HCT116 (cell line): ENCODE data around the gene HACD4. TPM values are rescaled to one million over a fixed set of nuclear protein-coding genes. Genes with fewer than 3 reads are reported as not detected.

Experiments
- ATAC-seq: fragments of 200-7000 bp; cut with Tn5 transposase; 2 replicates; pipeline ENCODE4 v1.9.1; 2020; ENCODE audit warnings: mild to moderate bottlenecking, moderate library complexity
- BruUV-seq: library from RNA; stranded (reverse); fragments of 400-500 nt; replicated peaks from 2 replicates; lab custom pipeline; 2021; lab: Mats Ljungman, UMichigan
- CTCF ChIA-PET: fragments of 300-600 bp; sonication (Branson Sonifier 250); formaldehyde crosslinking; loops from one replicate; lab custom pipeline; 2021; ENCODE audit warnings: antibody characterized with exemption; lab: Charles Lee
- POLR2A ChIA-PET: fragments of 300-600, 350-600 bp; sonication (Branson Sonifier 250); formaldehyde crosslinking; loops from one replicate; lab custom pipeline; 2021; ENCODE audit warnings: antibody characterized with exemption; lab: Charles Lee
- RAD21 ChIA-PET, 2 experiments: fragments of 300-600 bp; sonication (Branson Sonifier 250); formaldehyde crosslinking; loops; one replicate each; lab custom pipeline; 2023; ENCODE audit warnings: low total read pairs in 2 of 2; ENCODE audit not compliant: uncharacterized antibody in 2 of 2, unreplicated experiment in 2 of 2, low non-redundant PET in 1 of 2; lab: Charles Lee
- DNase-seq: peaks from one replicate; pipeline ENCODE4 v3.0.0-alpha.2; 2010; ENCODE audit warnings: low read depth, low spot score
- H2AFZ ChIP-seq: fragments of 200-600 bp; shearing (Covaris generic), sonication (generic); 2 replicates; pipeline ENCODE4 v1.6.1; 2017; ENCODE audit warnings: low read depth, mixed run types, mixed read lengths, antibody characterized with exemption, low read length; ENCODE audit not compliant: poor library complexity, severe bottlenecking
- H3K27ac ChIP-seq: 2 replicates; pipeline ENCODE4 v1.5.1; 2012; ENCODE audit warnings: low read depth, low read length
- H3K27me3 ChIP-seq: fragments of 200-600 bp; sonication (generic); 2 replicates; pipeline ENCODE4 v1.6.1; 2016; ENCODE audit warnings: mixed run types, low read length, mixed read lengths; ENCODE audit not compliant: insufficient read depth
- H3K36me3 ChIP-seq, 2 experiments: fragments of 200-500 bp in 1 of 2; fragments of 200-600 bp in 1 of 2; sonication (Bioruptor generic) in 1 of 2; sonication (generic) in 1 of 2; 2 replicates each; pipeline versions ENCODE4 v1.5.1 to v1.6.1; 2014 to 2016; ENCODE audit warnings: low read length in 2 of 2, inconsistent platforms in 1 of 2, mixed read lengths in 1 of 2, mixed run types in 1 of 2; ENCODE audit not compliant: insufficient read depth in 2 of 2, control insufficient read depth in 1 of 2
- H3K4me1 ChIP-seq, 2 experiments: fragments of 200-600 bp in 1 of 2; sonication (generic) in 1 of 2; 2 replicates each; pipeline versions ENCODE4 v1.5.1 to v1.6.1; 2012 to 2017; ENCODE audit warnings: low read length in 2 of 2, inconsistent platforms in 1 of 2, mild to moderate bottlenecking in 1 of 2, mixed read lengths in 1 of 2, mixed run types in 1 of 2, moderate library complexity in 1 of 2; ENCODE audit not compliant: insufficient read depth in 2 of 2, control insufficient read depth in 1 of 2
- H3K4me2 ChIP-seq: fragments of 200-600 bp; sonication (generic); 2 replicates; pipeline ENCODE4 v1.6.1; 2017; ENCODE audit warnings: mixed run types, low read length, mixed read lengths
- H3K4me3 ChIP-seq, 2 experiments: fragments of 200-600 bp in 1 of 2; sonication (generic) in 1 of 2; replicated peaks in 1 of 2; 2 replicates each; pipeline ENCODE4 v1.5.1; 2011 to 2016; ENCODE audit warnings: low read length in 2 of 2, control low read depth in 1 of 2, low read depth in 1 of 2, mild to moderate bottlenecking in 1 of 2, mixed read lengths in 1 of 2, mixed run types in 1 of 2
- H3K79me2 ChIP-seq: fragments of 200-600 bp; sonication (generic); 2 replicates; pipeline ENCODE4 v1.6.1; 2017; ENCODE audit warnings: mild to moderate bottlenecking, mixed run types, low read length, moderate library complexity, mixed read lengths; ENCODE audit not compliant: insufficient read depth
- H3K9ac ChIP-seq: fragments of 200-600 bp; sonication (generic); 2 replicates; pipeline ENCODE4 v1.6.1; 2016; ENCODE audit warnings: low read length, mixed read lengths
- H3K9me2 ChIP-seq: fragments of 200-600 bp; sonication (generic), shearing (Covaris generic); 2 replicates; pipeline ENCODE4 v1.6.1; 2017; ENCODE audit warnings: mixed run types, mild to moderate bottlenecking, moderate library complexity; ENCODE audit not compliant: insufficient read depth
- H3K9me3 ChIP-seq, 2 experiments: fragments of 200-500 bp in 1 of 2; fragments of 200-600 bp in 1 of 2; sonication (Bioruptor generic) in 1 of 2; sonication (generic) in 1 of 2; 2 replicates each; pipeline ENCODE4 v1.6.1; 2014 to 2017; ENCODE audit warnings: low read length in 2 of 2, mixed read lengths in 2 of 2, inconsistent platforms in 1 of 2, low read depth in 1 of 2, mild to moderate bottlenecking in 1 of 2, mixed run types in 1 of 2, moderate library complexity in 1 of 2; ENCODE audit not compliant: control insufficient read depth in 1 of 2, insufficient read depth in 1 of 2
- H4K20me1 ChIP-seq: fragments of 200-600 bp; sonication (generic), shearing (Covaris generic); 2 replicates; pipeline ENCODE4 v1.6.1; 2017; ENCODE audit warnings: mixed run types, mild to moderate bottlenecking, moderate library complexity; ENCODE audit not compliant: insufficient read depth
- CBX3 ChIP-seq: IDR thresholded peaks from 2 replicates; pipeline ENCODE4 v1.6.1; 2012; ENCODE audit warnings: low read depth
- CEBPB ChIP-seq: IDR thresholded peaks from 2 replicates; pipeline ENCODE4 v1.6.1; 2012; ENCODE audit warnings: low read depth
- EGR1 ChIP-seq: IDR thresholded peaks from 2 replicates; pipeline ENCODE4 v1.6.1; 2012; ENCODE audit warnings: low read depth
- EZH2 ChIP-seq: fragments of 200-600 bp; sonication (generic); IDR thresholded peaks from 2 replicates; pipeline ENCODE4 v1.6.1; 2017; ENCODE audit warnings: antibody characterized with exemption, mixed run types
- EZH2phosphoT487 ChIP-seq: fragments of 200-600 bp; IDR thresholded peaks from 2 replicates; pipeline ENCODE4 v1.6.1; 2018; ENCODE audit warnings: antibody characterized with exemption, borderline replicate concordance
- JUND ChIP-seq: IDR thresholded peaks from 2 replicates; pipeline ENCODE4 v1.6.1; 2012
- MAX ChIP-seq: IDR thresholded peaks from 2 replicates; pipeline ENCODE4 v1.6.1; 2012
- POLR2AphosphoS5 ChIP-seq: IDR thresholded peaks from 2 replicates; pipeline ENCODE4 v1.6.1; 2011; ENCODE audit warnings: mild to moderate bottlenecking, low read depth, low read length, moderate library complexity
- SIN3A ChIP-seq: IDR thresholded peaks from 2 replicates; pipeline ENCODE4 v1.6.1; 2012; ENCODE audit warnings: low read depth
- SRF ChIP-seq: IDR thresholded peaks from 2 replicates; pipeline ENCODE4 v1.6.1; 2012; ENCODE audit warnings: low read depth
- ZFX ChIP-seq: fragments of 450-650 bp; IDR thresholded peaks from 2 replicates; pipeline ENCODE4 v1.6.1; 2017
- ZNF274 ChIP-seq: fragments of 200-500 bp; sonication (Bioruptor generic); IDR thresholded peaks from 2 replicates; pipeline ENCODE4 v1.6.1; 2014; ENCODE audit warnings: mild to moderate bottlenecking, low read depth, low read length, inconsistent platforms
- intact Hi-C: fragments of 100-400 bp; cut with micrococcal nuclease; formaldehyde crosslinking; loops from 2 replicates; pipeline ENCODE4 v1.10.0; 2022
- total RNA-seq: library from RNA; stranded (reverse); gene quantifications from one replicate; pipeline ENCODE4 v1.2.1, GENCODE V29; 2021; ENCODE audit not compliant: unreplicated experiment
- TF ChIP-seq, protein P1 (sequence below), 3 experiments: fragments of 200-600 bp in 1 of 3; sonication (generic) in 1 of 3; IDR thresholded peaks in 2 of 3; conservative IDR thresholded peaks in 1 of 3; 2 replicates each; pipeline ENCODE4 v1.5.1; 2012 to 2017; ENCODE audit warnings: low read depth in 2 of 3, low read length in 2 of 3, antibody characterized with exemption in 1 of 3, borderline replicate concordance in 1 of 3, control low read depth in 1 of 3, mild to moderate bottlenecking in 1 of 3, mixed read lengths in 1 of 3, mixed run types in 1 of 3, moderate library complexity in 1 of 3; ENCODE audit not compliant: insufficient read depth in 1 of 3
- TF ChIP-seq, protein P2 (sequence below): IDR thresholded peaks from 2 replicates; pipeline ENCODE4 v1.6.1; 2012
- TF ChIP-seq, protein P3 (sequence below): IDR thresholded peaks from 2 replicates; pipeline ENCODE4 v1.6.1; 2011; ENCODE audit warnings: mild to moderate bottlenecking, low read length, moderate library complexity; ENCODE audit not compliant: insufficient replicate concordance; ENCODE audit errors: extremely low read depth

HACD4 gene
- total RNA-seq, 1 experiment from 2014 or later, result not detected

DNA sequence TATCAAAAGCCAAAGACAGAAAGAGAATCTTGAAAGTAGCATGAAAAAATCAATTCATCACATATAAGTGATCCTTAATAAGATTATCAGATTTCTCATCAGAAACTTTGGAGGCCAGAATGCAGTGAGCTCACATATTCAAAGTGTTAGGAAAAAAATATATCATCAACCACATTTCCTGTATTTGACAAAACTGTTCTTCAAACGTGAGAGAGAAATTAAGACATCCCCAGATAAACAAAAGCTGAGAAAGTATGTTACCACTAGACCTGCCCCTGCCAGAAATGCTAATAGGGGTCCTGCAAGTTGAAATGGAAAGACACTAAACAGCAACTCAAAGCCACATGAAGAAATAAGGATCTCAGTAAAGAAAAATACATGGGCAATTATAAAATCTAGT, 29.9 kb downstream of the HACD4 start:
- DNase-seq (no peak), ATAC-seq (no peak)
- Histone ChIP-seq H3K4me2 (no peak overlapping the region), H3K27me3 (no peaks in the 10 kb centered on the region), H3K9me3 (no peaks in the 10 kb centered on the region), H3K9ac (no peak overlapping the region), H3K4me3 (no peak overlapping the region), H4K20me1 (no peaks in the 10 kb centered on the region), H3K79me2 (no peaks in the 10 kb centered on the region), H3K36me3 (no peaks in the 10 kb centered on the region), H3K4me1 (no peaks in the 10 kb centered on the region), H2AFZ (no peak overlapping the region), H3K9me2 (no peaks in the 10 kb centered on the region), H3K27ac (no peak overlapping the region)
- TF ChIP-seq, protein P1, sequence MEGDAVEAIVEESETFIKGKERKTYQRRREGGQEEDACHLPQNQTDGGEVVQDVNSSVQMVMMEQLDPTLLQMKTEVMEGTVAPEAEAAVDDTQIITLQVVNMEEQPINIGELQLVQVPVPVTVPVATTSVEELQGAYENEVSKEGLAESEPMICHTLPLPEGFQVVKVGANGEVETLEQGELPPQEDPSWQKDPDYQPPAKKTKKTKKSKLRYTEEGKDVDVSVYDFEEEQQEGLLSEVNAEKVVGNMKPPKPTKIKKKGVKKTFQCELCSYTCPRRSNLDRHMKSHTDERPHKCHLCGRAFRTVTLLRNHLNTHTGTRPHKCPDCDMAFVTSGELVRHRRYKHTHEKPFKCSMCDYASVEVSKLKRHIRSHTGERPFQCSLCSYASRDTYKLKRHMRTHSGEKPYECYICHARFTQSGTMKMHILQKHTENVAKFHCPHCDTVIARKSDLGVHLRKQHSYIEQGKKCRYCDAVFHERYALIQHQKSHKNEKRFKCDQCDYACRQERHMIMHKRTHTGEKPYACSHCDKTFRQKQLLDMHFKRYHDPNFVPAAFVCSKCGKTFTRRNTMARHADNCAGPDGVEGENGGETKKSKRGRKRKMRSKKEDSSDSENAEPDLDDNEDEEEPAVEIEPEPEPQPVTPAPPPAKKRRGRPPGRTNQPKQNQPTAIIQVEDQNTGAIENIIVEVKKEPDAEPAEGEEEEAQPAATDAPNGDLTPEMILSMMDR (IDR thresholded peaks at IDR 0.05 in 2 of 3, conservative IDR thresholded peaks at IDR 0.05 in 1 of 3; ENCODE audit: borderline replicate concordance in 1 of 3, insufficient read depth in 1 of 3, low read depth in 2 of 3, low read length in 2 of 3), result no peak
- TF ChIP-seq SRF (no peak), MAX (no peak), EZH2phosphoT487 (no peak), EZH2 (no peak), SIN3A (no peak)
- TF ChIP-seq, protein P2, sequence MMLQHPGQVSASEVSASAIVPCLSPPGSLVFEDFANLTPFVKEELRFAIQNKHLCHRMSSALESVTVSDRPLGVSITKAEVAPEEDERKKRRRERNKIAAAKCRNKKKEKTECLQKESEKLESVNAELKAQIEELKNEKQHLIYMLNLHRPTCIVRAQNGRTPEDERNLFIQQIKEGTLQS, result no peak
- ChIA-PET RAD21 (no interaction called here), POLR2A (no interaction called here), CTCF (no interaction called here)
- no TSS peak for BruUV-seq
- intact Hi-C loops, result no loop called here

DNA sequence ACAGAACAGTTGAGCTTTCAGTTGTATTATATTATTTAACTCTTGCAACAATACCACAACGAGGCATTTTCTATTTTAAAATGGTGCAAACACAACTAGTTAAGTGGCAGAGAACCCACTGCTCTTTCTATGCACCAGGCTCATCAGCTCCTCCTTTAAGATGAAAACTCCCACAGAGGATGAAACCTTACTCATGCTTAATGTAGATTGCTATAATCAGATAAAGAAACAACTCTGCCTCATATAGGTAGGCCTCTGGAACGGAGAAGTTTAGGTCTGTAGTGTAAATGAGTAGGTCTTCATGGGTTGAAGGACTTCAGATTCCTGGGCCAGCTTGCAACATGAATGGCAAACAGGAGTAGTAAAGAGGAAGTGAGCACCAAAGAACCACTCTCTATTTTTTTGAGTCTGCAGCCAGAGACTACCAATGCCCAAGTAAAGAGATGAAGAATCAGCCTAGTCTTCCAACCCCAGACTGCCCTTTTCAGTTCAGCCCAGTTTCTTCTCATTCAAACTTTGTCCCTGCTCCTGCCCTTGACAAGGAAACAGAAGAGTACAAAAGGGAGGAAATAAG, 33.9 kb downstream of the HACD4 start:
- no peak for DNase-seq
- no peaks in the 10 kb centered on the region for H3K36me3 ChIP-seq
- BruUV-seq, result no TSS peak
- no peak overlapping the region for H3K9ac ChIP-seq
- ChIA-PET CTCF (interaction anchor here (1.4 kb wide), 1 partner anchor 56 kb away, joined by 3 read pairs; no protein-coding TSS in a partner anchor), POLR2A (no interaction called here), RAD21 (no interaction called here)
- no peaks in the 10 kb centered on the region for H4K20me1 ChIP-seq
- H2AFZ ChIP-seq, result no peak overlapping the region
- no peaks in the 10 kb centered on the region for H3K9me3 ChIP-seq
- H3K27ac ChIP-seq, result no peak overlapping the region
- no peak overlapping the region for H3K4me3 ChIP-seq
- intact Hi-C loops, result no loop called here
- H3K27me3 ChIP-seq, result no peaks in the 10 kb centered on the region
- no peaks in the 10 kb centered on the region for H3K4me1 ChIP-seq
- no peak overlapping the region for H3K4me2 ChIP-seq
- ATAC-seq, result no peak
- no peaks in the 10 kb centered on the region for H3K79me2 ChIP-seq
- H3K9me2 ChIP-seq, result no peaks in the 10 kb centered on the region
- TF ChIP-seq EZH2 (no peak), CEBPB (no peak), SRF (no peak), CBX3 (no peak), ZFX (no peak), ZNF274 (no peak), POLR2AphosphoS5 (no peak), JUND (no peak), EGR1 (no peak)
- TF ChIP-seq, protein P2, result no peak
- TF ChIP-seq, protein P3, sequence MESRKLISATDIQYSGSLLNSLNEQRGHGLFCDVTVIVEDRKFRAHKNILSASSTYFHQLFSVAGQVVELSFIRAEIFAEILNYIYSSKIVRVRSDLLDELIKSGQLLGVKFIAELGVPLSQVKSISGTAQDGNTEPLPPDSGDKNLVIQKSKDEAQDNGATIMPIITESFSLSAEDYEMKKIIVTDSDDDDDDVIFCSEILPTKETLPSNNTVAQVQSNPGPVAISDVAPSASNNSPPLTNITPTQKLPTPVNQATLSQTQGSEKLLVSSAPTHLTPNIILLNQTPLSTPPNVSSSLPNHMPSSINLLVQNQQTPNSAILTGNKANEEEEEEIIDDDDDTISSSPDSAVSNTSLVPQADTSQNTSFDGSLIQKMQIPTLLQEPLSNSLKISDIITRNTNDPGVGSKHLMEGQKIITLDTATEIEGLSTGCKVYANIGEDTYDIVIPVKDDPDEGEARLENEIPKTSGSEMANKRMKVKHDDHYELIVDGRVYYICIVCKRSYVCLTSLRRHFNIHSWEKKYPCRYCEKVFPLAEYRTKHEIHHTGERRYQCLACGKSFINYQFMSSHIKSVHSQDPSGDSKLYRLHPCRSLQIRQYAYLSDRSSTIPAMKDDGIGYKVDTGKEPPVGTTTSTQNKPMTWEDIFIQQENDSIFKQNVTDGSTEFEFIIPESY, result no peak
